ENCODE data around the gene HAUS7. TPM values are rescaled to one million over a fixed set of nuclear protein-coding genes. Genes with fewer than 3 reads are reported as not detected.

HAUS7 gene
- total RNA-seq, 1 experiment from 2014 or later: 46.5 TPM

GRCh38 chrX:153442463-153442862 is 27.9 kb downstream of the HAUS7 start:
- no peak for ATAC-seq
- H3K36me3 Mint-ChIP-seq: no peaks in the 10 kb centered on the region
- H3K27ac Mint-ChIP-seq: no peak overlapping the region
- DNase-seq (ENCODE audit: low spot score): no peak
- no peaks in the 10 kb centered on the region for H3K4me1 Mint-ChIP-seq
- ChIA-PET POLR2A (interaction anchor here (0.6 kb wide), 1 partner anchor 445 kb away, joined by 4 read pairs; no protein-coding TSS in a partner anchor), CTCF (interaction anchor here (1.6 kb wide), 1 partner anchor 19 kb away, joined by 4 read pairs; no protein-coding TSS in a partner anchor)
- TF ChIP-seq ATF6 (CRISPR knock-in tag; IDR thresholded peaks at IDR 0.05): no peak
- TF ChIP-seq ZNF138 (CRISPR knock-in tag; conservative IDR thresholded peaks at IDR 0.05): no peak
- no peak for TF ChIP-seq ZNF423 (CRISPR knock-in tag; IDR thresholded peaks at IDR 0.05)
- TF ChIP-seq AR (CRISPR knock-in tag; IDR thresholded peaks at IDR 0.05): no peak
- no peak for TF ChIP-seq FOXK1 (CRISPR knock-in tag; IDR thresholded peaks at IDR 0.05)
- no peak for TF ChIP-seq NFATC4 (CRISPR knock-in tag; IDR thresholded peaks at IDR 0.05)
- TF ChIP-seq ELF4 (CRISPR knock-in tag; IDR thresholded peaks at IDR 0.05; ENCODE audit: low read depth): no peak
- no peak for TF ChIP-seq ATF3 (CRISPR knock-in tag; conservative IDR thresholded peaks at IDR 0.05)
- no peak for TF ChIP-seq EMX1 (CRISPR knock-in tag; IDR thresholded peaks at IDR 0.05)
- no peaks in the 10 kb centered on the region; the same call in 1 of the 2 replicates for H3K27me3 Mint-ChIP-seq (ENCODE audit: low read depth)
- H3K9me3 Mint-ChIP-seq: peaks cover 4% of the 10 kb centered on the region
- H3K4me3 Mint-ChIP-seq: no peak overlapping the region

- no peak overlapping the region for H3K4me3 Mint-ChIP-seq
- H3K36me3 Mint-ChIP-seq: no peaks in the 10 kb centered on the region
- H3K27me3 Mint-ChIP-seq (ENCODE audit: low read depth): no peaks in the 10 kb centered on the region; the same call in 1 of the 2 replicates
- peaks cover 4% of the 10 kb centered on the region for H3K9me3 Mint-ChIP-seq
- ChIA-PET POLR2A (interaction anchor here (0.6 kb wide), 1 partner anchor 445 kb away, joined by 4 read pairs; no protein-coding TSS in a partner anchor), CTCF (interaction anchor here (1.6 kb wide), 1 partner anchor 19 kb away, joined by 4 read pairs; no protein-coding TSS in a partner anchor)
- ATAC-seq: no peak
- no peaks in the 10 kb centered on the region for H3K4me1 Mint-ChIP-seq
- no peak overlapping the region for H3K27ac Mint-ChIP-seq
- DNase-seq (ENCODE audit: low spot score): no peak
- TF ChIP-seq JUN (CRISPR knock-in tag; IDR thresholded peaks at IDR 0.05) (no peak), ARID4B (CRISPR knock-in tag; IDR thresholded peaks at IDR 0.05; ENCODE audit: borderline replicate concordance) (no peak), STAT6 (CRISPR knock-in tag; conservative IDR thresholded peaks at IDR 0.05; ENCODE audit: low read depth) (no peak), ZNF532 (CRISPR knock-in tag; IDR thresholded peaks at IDR 0.05; ENCODE audit: borderline replicate concordance) (no peak), TEAD1 (CRISPR knock-in tag; IDR thresholded peaks at IDR 0.05) (no peak), ZNF219 (CRISPR knock-in tag; IDR thresholded peaks at IDR 0.05; ENCODE audit: borderline replicate concordance) (no peak), TCF7 (CRISPR knock-in tag; IDR thresholded peaks at IDR 0.05; ENCODE audit: low read depth) (no peak), ZMAT4 (CRISPR knock-in tag; IDR thresholded peaks at IDR 0.05) (no peak)
Observed at GRCh38 chrX:153441981-153442380, 28.4 kb downstream of the HAUS7 start.

Measured in WTC11 (cell line).